IPS DF 6.9 (cell line): ENCODE measurements around the gene C3orf20.

Experiments
- DNase-seq: peaks from one replicate; pipeline ENCODE4 v3.0.0-alpha.2; 2013; ENCODE audit warnings: low read depth, low spot score
- H3K27ac ChIP-seq: one replicate; pipeline ENCODE4 v1.5.1; 2013; ENCODE audit warnings: low read length, control low read depth
- H3K27me3 ChIP-seq: 2 replicates; pipeline ENCODE4 v1.6.1; 2013; ENCODE audit warnings: mild to moderate bottlenecking, low read length; ENCODE audit not compliant: control insufficient read depth, insufficient read depth
- H3K36me3 ChIP-seq: 2 replicates; pipeline ENCODE4 v1.6.1; 2013; ENCODE audit warnings: low read length; ENCODE audit not compliant: control insufficient read depth, insufficient read depth
- H3K4me1 ChIP-seq: 2 replicates; pipeline ENCODE4 v1.6.1; 2013; ENCODE audit warnings: low read length; ENCODE audit not compliant: control insufficient read depth, insufficient read depth
- H3K4me3 ChIP-seq: 2 replicates; pipeline ENCODE4 v1.5.1; 2013; ENCODE audit warnings: mild to moderate bottlenecking, low read length
- H3K9me3 ChIP-seq: 2 replicates; pipeline ENCODE4 v1.6.1; 2013; ENCODE audit warnings: low read length, inconsistent platforms; ENCODE audit not compliant: control insufficient read depth, insufficient read depth
- WGBS: extraction: QIAGEN DNeasy Blood & Tissue Kit; methylation state at CpG from one replicate; pipeline ENCODE4 v1.1.7; 2013; ENCODE audit warnings: mixed read lengths, missing lambda C conversion rate; ENCODE audit not compliant: insufficient read length, insufficient coverage; 5-methylcytosine and 5-hydroxymethylcytosine counted together

The C3orf20 gene

GRCh38 chr3:14634763-14635400 is 40.1 kb upstream of the C3orf20 start:
- H3K27ac ChIP-seq = no peak overlapping the region
- DNase-seq = no peak
- WGBS = no CpG with 5 or more reads among the region's 4 CpGs
- H3K9me3 ChIP-seq = no peaks in the 10 kb centered on the region
- H3K27me3 ChIP-seq = no peaks in the 10 kb centered on the region
- no peaks in the 10 kb centered on the region for H3K4me1 ChIP-seq
- H3K4me3 ChIP-seq = no peak overlapping the region
- no peaks in the 10 kb centered on the region for H3K36me3 ChIP-seq

GRCh38 chr3:14636496-14637087 is 38.3 kb upstream of the C3orf20 start:
- Histone ChIP-seq H3K36me3 (no peaks in the 10 kb centered on the region), H3K4me1 (no peaks in the 10 kb centered on the region), H3K4me3 (no peak overlapping the region), H3K27me3 (no peaks in the 10 kb centered on the region), H3K9me3 (no peaks in the 10 kb centered on the region), H3K27ac (no peak overlapping the region)
- no CpG with 5 or more reads among the region's 4 CpGs for WGBS
- DNase-seq = no peak

GRCh38 chr3:14640157-14640562 is 34.8 kb upstream of the C3orf20 start:
- H3K36me3 ChIP-seq = no peaks in the 10 kb centered on the region
- no CpG with 5 or more reads among the region's 10 CpGs for WGBS
- no peaks in the 10 kb centered on the region for H3K9me3 ChIP-seq
- no peaks in the 10 kb centered on the region for H3K4me1 ChIP-seq
- DNase-seq = no peak
- no peak overlapping the region for H3K4me3 ChIP-seq
- H3K27ac ChIP-seq = no peak overlapping the region
- no peaks in the 10 kb centered on the region for H3K27me3 ChIP-seq

- Histone ChIP-seq H3K9me3 (no peaks in the 10 kb centered on the region), H3K4me3 (no peak overlapping the region), H3K27ac (no peak overlapping the region), H3K36me3 (no peaks in the 10 kb centered on the region), H3K4me1 (no peaks in the 10 kb centered on the region), H3K27me3 (no peaks in the 10 kb centered on the region)
- no CpG with 5 or more reads among the region's 2 CpGs for WGBS
- no peak for DNase-seq
These were observed 34.2 kb upstream of the C3orf20 start for GRCh38 chr3:14640734-14641133.

GRCh38 chr3:14641346-14641745 is 33.6 kb upstream of the C3orf20 start:
- no CpG with 5 or more reads among the region's 4 CpGs for WGBS

GRCh38 chr3:14645453-14645852 is 29.5 kb upstream of the C3orf20 start:
- no peak overlapping the region for H3K4me3 ChIP-seq
- WGBS = 100% methylated on average over 2 of the region's 5 CpGs
- H3K27ac ChIP-seq = no peak overlapping the region
- no peaks in the 10 kb centered on the region for H3K9me3 ChIP-seq
- H3K4me1 ChIP-seq = no peaks in the 10 kb centered on the region
- H3K27me3 ChIP-seq = no peaks in the 10 kb centered on the region
- no peaks in the 10 kb centered on the region for H3K36me3 ChIP-seq
- no peak for DNase-seq

More at GRCh38 chr3:14641346-14641745, 33.6 kb upstream of the C3orf20 start:
- H3K4me1 ChIP-seq = no peaks in the 10 kb centered on the region
- no peak overlapping the region for H3K4me3 ChIP-seq
- no peaks in the 10 kb centered on the region for H3K27me3 ChIP-seq
- DNase-seq = no peak
- no peaks in the 10 kb centered on the region for H3K36me3 ChIP-seq
- H3K27ac ChIP-seq = no peak overlapping the region
- no peaks in the 10 kb centered on the region for H3K9me3 ChIP-seq

- H3K9me3 ChIP-seq = no peaks in the 10 kb centered on the region
- H3K4me1 ChIP-seq = no peaks in the 10 kb centered on the region
- H3K4me3 ChIP-seq = no peak overlapping the region
- no CpG with 5 or more reads among the region's 6 CpGs for WGBS
- no peaks in the 10 kb centered on the region for H3K36me3 ChIP-seq
- no peak for DNase-seq
- no peak overlapping the region for H3K27ac ChIP-seq
- H3K27me3 ChIP-seq = no peaks in the 10 kb centered on the region
These were observed 28.8 kb upstream of the C3orf20 start for GRCh38 chr3:14646131-14646573.

GRCh38 chr3:14646589-14647413 is 28.1 kb upstream of the C3orf20 start:
- WGBS = no CpG with 5 or more reads among the region's 9 CpGs
- Histone ChIP-seq H3K4me1 (no peaks in the 10 kb centered on the region), H3K9me3 (no peaks in the 10 kb centered on the region), H3K4me3 (no peak overlapping the region), H3K27ac (no peak overlapping the region), H3K36me3 (no peaks in the 10 kb centered on the region), H3K27me3 (no peaks in the 10 kb centered on the region)
- DNase-seq = no peak

- Histone ChIP-seq H3K27ac (no peak overlapping the region), H3K27me3 (no peaks in the 10 kb centered on the region), H3K9me3 (no peaks in the 10 kb centered on the region), H3K4me1 (no peaks in the 10 kb centered on the region), H3K4me3 (no peak overlapping the region), H3K36me3 (no peaks in the 10 kb centered on the region)
- DNase-seq = no peak
- WGBS = no CpG with 5 or more reads among the region's 19 CpGs
These were observed 26.7 kb upstream of the C3orf20 start for GRCh38 chr3:14647976-14648955.

- WGBS = no CpG with 5 or more reads among the region's 2 CpGs
- H3K4me3 ChIP-seq = no peak overlapping the region
- no peaks in the 10 kb centered on the region for H3K9me3 ChIP-seq
- DNase-seq = no peak
- no peaks in the 10 kb centered on the region for H3K4me1 ChIP-seq
- no peaks in the 10 kb centered on the region for H3K36me3 ChIP-seq
- no peaks in the 10 kb centered on the region for H3K27me3 ChIP-seq
- no peak overlapping the region for H3K27ac ChIP-seq
These were observed 25.5 kb upstream of the C3orf20 start for GRCh38 chr3:14649466-14649865.
